GM19043 (cell line): ENCODE results near the gene SERF2.
"Not testable (repeated sequence)": the region's sequence is repeated elsewhere in the genome, so short reads cannot be mapped to it uniquely, and the experiment has no call there.

Source experiments
- ATAC-seq: cut with Tn5 transposase; IDR thresholded peaks from one replicate; pipeline ENCODE4 v1.9.1; 2021; ENCODE audit warnings: low read depth; ENCODE audit not compliant: unreplicated experiment

Gene SERF2

DNA sequence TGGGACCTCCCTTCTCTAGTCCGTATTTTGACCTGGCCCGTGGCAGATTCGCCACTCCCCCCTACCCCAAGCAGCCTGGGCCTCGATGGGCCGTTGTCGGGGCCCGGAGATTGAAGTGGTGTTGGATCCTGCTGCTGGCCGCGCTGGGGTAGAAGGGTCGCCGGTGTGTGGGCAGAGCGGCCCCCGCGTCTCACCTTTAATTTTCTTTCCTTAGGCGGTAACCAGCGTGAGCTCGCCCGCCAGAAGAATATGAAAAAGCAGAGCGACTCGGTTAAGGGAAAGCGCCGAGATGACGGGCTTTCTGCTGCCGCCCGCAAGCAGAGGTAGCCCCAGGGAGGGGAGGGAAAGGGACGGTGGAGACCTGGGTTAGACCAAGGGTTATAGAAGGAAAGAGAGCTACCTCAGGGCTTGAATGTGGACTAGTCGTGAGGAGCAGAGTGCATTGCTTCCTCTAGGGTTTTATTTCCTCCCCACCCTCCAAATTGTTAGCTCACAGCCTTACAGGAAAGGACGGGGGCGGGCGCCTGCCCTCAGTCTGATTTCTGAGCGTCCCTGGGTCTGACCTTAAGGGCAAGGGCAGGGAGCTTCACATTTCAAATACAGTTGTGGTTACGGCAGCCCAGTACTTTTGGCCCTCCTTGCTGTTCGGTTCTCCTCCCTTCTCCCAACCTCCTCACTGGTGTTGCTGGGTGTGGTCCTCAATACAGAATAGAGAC, 799 bp downstream of the SERF2 start:
- no peak for ATAC-seq

DNA sequence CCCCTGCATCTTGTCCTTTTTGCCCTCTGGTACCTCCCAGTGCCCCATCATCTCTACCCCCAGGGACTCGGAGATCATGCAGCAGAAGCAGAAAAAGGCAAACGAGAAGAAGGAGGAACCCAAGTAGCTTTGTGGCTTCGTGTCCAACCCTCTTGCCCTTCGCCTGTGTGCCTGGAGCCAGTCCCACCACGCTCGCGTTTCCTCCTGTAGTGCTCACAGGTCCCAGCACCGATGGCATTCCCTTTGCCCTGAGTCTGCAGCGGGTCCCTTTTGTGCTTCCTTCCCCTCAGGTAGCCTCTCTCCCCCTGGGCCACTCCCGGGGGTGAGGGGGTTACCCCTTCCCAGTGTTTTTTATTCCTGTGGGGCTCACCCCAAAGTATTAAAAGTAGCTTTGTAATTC, 1.5 kb downstream of the SERF2 start:
- ATAC-seq: no peak

DNA sequence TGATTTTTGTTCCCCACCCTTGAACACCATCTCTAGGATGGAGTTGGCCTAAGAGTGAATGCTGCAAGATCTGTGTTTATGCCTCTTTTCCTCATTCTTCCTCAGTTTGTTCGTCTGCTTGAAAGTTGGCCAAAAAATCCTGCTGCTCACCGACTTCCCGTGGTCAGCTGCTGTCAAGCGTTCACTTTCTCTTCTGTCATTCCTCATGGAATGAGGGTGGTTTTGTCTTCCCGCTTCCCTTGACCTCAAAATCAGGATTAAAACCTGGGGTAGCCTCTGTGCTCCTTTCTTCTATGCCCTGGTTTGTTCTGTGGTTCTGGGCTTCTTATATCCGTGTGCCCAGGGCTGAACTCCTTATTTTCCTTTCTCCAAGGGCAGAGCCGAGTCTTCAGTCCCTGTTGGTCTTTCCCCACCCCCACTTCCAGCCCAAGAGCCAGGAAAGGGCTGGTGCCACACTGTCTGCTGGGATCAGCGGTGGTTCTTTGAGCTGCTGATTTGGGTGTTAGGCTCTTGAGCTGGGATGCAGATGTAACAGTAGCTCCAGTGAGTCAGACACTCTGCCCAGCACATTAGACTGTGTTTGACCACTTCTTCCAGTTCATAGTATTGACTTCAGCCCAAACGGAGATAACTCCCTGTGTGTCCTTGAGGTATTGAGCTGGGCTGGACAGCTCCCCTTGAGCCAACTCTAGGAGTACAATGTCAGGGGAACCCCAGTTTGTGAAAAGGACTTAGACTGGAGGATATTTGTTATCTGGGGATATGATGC, 2.3 kb downstream of the SERF2 start:
- no peak for ATAC-seq

DNA sequence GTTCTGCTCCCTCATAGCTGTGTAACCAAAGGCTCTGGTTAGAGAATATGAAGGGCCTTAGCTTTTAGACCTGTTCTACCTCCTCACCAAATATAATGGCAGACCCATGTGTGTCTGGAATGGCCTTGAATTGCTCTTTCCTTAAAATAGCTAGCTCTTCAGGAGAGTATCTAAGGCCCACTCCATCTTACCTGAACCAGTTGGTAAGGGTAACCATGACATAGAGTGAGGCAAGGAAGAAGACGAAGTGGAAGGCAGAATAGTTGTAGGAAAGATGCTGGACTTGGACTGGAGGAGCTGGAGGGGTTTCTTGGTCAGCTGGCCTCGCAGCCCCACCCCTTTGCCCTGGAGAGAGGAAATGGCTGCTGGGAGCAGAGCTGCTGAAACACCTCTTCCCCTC, 3.1 kb downstream of the SERF2 start:
- ATAC-seq: no peak

DNA sequence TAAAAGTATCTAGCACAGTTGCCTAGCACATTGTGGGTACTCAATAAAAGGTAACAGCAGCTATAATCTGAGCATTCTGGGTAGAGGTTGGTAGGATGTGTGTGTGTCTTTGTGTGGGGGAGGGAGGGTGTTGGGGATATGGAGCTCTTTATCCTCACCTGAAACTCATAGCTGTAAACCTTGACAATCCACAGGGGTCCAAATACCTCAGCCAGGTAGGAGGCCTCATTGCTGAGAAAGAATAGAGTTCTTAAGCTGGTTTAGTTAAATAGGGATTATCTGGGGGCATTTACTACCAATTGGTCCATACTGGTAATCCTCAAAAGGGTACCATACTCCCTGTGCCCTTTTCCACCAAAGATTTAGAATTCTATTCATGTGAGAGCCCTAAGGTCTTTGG, 3.9 kb downstream of the SERF2 start:
- ATAC-seq: no peak

DNA sequence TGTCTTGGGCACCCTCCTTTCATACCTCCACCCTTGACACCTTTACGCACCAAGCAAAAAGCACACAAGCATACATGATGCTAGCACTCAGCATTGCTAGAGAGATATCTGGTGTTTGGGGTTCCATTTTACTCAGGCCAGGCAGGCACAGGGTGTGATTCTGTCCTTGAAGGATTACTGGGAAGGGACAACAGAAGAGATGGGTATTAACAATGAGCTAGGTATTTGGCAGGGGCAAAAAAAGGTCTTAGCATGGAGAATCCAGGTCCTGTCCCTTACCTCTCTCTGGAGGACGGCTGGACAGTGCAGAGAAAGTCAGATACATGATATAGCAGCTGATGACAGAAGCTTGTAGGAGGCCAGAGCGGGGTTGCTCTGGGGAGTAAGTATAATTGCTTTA, 4.4 kb downstream of the SERF2 start:
- no peak for ATAC-seq

DNA sequence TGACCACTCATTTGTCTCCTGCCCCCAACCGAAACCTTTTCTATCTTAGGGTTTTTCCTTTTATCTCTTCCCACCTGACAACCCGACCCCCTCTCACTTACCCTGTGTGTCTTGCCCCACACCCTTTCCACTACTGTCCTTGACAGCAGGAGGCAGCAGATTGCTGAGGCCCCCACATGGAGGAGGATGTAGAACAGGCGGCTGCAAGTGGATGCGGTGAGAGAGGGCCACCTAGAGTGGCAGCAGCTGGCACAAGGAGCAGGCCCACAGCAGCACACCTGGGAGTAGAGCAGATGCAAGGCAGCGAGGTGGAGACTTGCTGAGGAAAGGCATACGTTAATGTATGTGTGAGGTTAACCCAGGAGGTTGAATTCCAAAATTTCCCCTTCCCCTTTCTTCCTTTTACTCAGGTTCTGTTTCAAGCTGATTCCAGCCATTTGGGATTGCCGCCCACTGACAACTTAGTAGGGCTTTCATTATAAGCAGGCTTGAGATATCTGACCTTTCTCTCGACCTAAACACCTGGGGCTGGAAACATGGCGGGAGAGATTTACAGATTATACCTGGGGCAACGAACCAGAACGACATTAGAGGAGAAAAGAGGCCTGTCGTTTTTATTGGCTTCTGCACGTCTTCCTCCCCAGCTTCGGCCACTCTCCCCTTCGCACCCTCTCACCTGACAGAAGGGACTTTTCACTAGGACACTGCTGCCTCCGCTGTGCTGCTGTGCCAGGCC, 7.3 kb downstream of the SERF2 start:
- no peak for ATAC-seq

DNA sequence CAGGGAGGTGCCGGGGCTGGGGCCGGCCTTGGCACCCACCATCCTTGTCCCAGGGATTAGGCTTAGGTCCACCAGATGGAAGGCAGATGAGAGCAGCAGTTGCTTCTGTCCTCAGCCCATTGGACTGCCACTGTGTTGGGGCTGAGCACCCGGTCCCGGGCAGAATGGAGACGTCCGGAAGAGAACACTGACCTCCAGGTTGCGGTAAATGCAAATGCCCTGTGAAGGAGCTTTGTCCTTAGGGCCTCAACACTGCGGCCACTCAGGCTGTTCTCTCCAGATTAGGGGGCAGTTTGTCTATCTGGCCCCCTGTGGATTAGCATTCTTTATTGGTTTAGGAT, 7.8 kb downstream of the SERF2 start, which contains the start of gene SERINC4:
Gene SERINC4, minus strand, starts transcription at position 276 of the 341 bp plus-strand sequence. Its CDS starts 234 bp downstream, at position 42.
- no peak for ATAC-seq

DNA sequence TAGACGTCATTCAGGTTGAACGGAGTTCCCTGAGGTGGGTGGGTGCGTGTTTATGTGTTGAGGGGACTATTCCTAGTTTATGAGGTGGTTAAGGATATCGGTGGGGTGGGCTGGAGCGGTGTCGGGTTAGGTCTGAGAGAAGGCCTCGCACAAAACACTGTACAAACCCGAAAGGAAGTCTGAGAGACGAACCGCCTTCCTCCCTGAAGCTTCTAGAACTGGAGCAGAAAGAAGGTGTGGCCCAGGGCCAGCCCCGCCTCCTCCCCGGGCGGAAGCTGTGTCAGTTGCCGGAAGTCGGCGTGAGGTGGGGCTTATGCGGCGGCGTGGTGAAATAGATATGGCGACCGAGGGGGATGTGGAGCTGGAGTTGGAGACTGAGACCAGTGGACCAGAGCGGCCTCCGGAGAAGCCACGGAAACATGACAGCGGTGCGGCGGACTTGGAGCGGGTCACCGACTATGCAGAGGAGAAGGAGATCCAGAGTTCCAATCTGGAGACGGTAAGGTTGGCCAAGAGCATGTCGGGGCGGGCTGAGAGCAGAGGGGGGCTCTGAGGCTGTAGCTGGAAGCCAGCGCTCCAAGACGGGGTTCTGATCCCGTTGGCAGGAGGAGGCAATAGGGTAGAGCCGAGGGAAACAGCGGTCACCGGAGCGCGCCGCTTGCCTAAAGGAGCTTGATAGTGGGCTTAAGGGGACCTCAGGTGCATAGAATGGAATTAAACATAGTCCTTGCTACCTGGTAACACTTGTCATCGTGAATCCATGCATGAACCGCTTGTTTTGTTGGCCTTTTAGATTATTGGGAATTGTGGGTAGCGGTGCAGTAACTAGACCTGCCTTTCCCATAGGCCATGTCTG, 8.4 kb downstream of the SERF2 start, which contains the start of gene HYPK:
Gene HYPK, plus strand, starts transcription at position 314 of the 856 bp plus-strand sequence. Its CDS starts 24 bp downstream, at position 338.
- ATAC-seq: peak; percentile 92

DNA sequence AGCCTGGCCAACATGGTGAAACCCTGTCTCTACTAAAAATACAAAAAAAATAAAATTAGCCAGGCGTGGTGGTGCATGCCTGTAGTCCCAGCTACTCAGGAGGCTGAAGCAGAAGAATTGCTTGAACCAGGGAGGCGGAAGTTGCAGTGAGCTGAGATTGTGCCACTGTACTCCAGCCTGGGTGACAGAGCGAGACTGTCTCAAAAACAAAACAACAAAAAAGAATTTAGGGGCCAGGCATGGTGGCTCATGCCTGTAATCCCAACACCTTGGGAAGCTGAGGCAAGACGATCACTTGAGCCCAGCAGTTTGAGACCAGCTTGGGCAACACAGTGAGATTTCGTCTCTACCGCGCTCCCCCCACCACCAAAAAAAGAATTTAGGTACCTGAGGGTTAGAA, 10.6 kb downstream of the SERF2 start:
- ATAC-seq: not testable (repeated sequence)

DNA sequence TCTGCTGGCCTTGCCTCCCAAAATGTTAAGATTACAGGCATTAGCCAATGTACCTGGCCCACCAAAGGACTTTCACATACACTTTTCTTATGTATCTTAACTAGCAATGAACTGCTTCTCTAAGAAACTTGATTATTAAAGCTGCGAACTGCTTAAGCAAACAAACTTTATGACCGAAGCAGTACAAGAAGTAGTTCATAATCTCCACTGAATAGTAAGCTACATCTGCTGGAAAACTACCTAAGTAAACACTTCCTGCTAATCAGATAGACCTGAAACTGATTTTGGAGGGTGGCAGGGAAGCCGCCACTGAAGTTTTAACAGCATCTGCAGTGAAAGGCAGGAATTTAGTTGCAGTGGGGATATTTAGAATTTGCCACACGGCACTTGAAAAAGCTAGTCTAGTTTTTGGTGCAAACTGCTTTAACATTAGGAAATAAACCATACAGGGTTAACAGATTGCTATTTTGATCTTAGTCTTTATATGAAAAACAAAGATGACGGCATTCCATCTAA, 16.4 kb downstream of the SERF2 start:
- no peak for ATAC-seq

DNA sequence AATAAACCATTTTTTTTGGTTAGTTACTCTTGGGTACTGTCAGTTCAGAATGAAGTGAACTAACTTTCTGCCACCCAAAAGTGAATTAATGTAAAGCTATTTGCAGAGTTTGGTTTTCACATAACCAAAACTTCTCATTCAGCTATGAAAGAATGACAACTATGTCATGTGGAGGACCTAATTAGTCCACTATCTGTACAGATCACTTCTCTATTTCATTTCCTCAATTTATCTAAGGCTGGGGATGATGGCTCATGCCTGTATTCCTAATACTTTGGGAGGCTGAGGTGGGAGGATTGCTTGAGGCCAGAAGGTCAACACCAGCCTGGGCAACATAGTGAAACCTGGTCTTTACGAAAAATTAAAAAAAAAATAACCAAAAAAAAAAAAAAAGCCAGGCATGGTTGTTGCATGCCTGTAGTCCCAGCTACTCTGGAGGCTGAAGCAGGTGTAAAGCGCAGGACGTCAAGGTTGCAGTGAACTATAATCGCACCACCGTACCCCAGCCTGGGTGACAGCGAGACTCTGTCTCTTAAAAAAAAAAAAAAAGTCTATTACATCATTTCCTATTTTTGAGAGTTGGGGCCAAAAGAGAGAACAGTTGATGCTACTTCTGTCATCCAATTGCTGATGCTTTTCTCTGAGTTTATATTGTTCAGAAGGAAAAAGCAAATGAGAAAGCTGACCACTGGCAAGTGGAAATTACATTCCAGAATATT, 17.0 kb downstream of the SERF2 start:
- ATAC-seq: peak; percentile 59

DNA sequence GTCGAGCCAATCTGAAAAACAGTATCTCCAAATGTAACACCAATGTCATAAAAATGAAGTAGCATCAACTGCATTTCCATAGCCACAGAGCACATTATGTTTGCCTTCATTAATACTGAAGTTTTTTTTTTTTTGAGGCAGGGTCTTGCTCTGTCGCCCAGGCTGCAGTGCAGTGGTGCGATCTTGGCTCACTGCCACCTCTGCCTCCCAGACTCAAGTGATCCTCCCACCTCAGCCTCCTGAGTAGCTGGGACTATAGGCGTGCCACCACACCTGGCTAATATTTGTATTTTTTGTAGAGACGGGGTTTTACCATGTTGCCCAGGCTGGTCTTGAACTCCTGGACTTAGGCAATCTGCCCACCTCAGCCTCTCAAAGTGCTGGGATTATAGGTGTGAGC, 22.9 kb downstream of the SERF2 start:
- ATAC-seq: not testable (repeated sequence)

DNA sequence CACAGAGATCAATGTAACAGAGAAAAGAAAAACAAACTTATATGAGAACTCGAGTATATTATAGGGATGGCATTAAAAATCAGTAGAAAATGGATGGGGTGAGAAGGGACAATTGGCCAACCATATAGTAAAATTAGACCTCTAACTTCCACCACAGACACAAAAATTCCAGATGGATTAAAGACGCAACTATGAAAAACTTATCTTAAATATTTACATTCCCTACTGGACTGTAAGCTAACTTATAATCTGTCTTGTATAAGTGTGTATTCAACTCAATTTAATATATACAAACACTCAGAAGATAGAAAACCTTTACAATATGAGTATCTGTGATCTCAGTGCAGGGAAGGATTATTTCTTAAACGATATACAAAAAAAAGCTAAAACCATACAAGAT, 29.4 kb downstream of the SERF2 start:
- ATAC-seq: no peak

DNA sequence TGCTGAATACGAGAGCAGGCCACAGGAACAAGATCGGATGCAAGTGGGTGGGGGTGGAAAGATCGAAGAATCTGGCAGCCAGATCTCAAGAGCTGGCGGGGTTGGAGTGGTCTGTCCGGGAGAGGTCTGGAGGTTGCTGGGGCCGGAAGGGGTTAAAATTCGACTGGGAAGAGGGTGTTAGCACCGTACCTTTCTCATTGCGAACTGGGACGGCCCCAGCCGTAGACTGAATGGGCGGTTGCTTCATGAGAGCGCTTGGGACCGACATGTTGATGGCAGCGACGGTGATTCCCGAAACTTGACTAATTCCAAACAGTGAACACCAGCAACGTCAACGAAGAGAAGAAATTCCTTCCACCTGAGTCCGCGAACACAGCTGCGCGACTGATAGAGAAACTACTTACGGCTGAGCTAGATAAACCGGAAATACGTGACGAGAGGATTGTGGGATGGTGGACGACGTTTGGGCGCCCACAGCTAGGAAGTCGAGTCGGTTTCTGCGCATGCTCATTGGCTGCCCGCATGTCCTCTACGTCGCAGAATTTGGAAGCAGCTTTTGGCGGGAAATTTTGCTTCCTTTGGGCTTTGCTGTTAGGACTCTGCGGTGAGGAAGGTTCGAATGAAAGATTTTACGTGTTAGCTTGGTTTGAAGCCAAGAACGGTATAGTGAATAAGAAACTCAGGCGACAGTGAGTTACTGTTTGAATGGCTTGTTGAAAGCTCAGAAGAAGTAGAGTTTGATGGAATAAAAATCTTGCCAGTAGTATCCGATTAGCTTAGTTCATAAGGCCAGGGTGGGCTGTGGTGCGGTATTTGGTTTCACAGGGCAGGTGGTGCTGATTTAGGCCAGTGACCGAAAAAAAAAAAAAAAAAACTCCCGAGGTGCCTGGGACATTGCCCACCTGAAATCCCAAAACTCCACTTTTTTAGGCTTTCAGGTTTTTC, 32.5 kb downstream of the SERF2 start, which contains the start of gene MFAP1:
Gene MFAP1, minus strand, starts transcription at position 389 of the 945 bp plus-strand sequence. Its CDS starts 121 bp downstream, at position 268.
- peak; percentile 58 for ATAC-seq

DNA sequence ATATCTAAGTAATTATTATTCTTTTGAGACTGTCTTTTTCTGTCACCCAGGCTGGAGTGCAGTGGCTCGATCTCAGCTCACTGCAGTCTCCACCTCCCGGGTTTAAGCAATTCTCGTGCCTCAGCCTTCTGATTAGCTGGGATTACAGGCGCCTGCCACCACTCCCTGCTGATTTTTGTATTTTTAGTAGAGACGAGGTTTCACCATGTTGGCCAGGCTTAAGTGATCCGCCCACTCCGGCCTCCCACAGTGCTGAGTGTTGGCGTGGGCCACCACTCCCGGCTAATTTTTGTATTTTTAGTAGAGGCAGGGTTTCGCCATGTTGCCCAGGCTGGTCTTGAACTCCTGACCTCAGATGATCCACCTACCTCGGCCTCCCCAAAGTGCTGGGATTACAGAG, 33.2 kb downstream of the SERF2 start:
- ATAC-seq: not testable (repeated sequence)

DNA sequence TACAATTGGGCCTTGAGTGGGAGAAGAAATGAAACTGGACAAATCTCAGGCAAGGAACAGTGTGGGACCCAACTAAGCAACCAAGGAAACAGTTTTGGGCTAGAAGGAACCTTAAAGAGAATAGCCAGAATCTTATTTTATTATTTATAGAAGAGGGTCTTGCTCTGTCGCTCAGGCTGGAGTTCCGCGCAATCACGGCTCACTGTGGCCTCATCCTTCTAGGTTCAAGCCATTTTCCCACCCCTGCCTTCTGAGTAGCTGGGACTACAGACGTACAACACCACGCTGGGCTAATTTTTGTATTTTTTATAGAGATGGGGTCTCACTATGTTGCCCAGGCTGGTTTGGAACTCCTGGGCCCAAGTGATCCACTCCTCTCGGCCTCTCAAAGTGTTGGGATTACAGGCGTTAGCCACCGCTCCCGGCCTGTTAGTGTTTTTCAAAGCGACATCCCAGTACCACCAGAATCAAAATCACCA, 33.9 kb downstream of the SERF2 start:
- no peak for ATAC-seq
